GM18867 (cell line): ENCODE results near the gene MAN1C1.
A peak's percentile ranks its signal among the peaks of the same experiment; 100 is the strongest.

Source experiments
- ATAC-seq: cut with Tn5 transposase; IDR thresholded peaks from one replicate; pipeline ENCODE4 v1.9.1; 2021; ENCODE audit warnings: mild to moderate bottlenecking, moderate library complexity; ENCODE audit not compliant: unreplicated experiment

Gene MAN1C1

GRCh38 chr1:25809283-25809926, 192.8 kb downstream of the MAN1C1 start:
- no peak for ATAC-seq

DNA sequence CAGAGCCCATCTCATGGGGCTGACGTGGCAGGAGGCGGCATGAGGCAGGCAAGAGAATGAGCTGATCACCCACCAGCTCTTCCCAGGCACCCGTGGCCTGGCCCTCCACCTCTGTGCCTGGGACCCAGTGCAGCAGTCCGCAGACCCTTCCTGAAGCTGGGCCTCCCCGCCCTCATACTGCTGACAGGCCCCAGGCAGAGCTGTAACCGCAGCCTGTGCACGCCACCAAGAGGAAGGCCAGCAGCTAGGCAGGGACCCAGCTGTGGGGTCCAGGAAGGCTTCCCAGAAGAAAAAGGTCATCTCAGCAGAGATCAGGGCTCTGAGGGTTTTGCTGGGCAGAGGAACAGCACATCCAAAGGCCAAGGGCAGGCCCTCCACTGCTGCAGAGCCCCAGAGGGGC, 193.3 kb downstream of the MAN1C1 start:
- no peak for ATAC-seq

GRCh38 chr1:25810341-25811299, 194.0 kb downstream of the MAN1C1 start:
- no peak for ATAC-seq

- ATAC-seq = no peak
Measured at GRCh38 chr1:25811384-25812082, 194.9 kb downstream of the MAN1C1 start.

DNA sequence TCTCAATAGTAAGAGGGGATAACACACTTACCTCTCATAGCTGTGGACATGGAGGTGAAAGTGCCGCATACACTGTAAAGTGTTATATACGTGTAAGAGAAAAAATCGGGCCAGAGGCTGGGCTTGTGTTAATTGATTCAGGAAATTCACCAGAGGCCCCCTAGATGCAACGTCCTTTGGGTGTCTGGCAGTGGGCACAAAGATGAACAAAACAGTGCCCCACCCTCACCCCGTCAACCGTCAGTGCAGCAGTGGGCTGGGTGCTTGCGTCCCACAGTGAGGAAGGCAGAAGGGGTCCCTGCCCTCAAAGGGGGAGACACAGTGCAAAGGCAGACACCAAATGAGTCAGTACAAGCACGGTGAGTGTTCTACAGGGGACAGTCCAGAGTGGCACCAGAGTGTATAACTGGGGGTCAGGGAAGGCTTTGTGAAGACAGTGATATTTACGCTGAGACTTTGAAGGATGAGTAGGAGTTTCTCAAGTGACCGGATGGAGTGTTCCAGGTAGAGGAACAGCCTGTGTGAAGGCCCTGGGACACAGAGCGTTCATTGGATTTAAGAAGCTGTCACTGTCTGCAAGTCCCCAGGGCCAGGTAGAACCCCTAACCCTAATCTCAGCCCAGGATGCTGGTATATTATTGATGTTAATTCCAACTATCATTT, 196.6 kb downstream of the MAN1C1 start:
- no peak for ATAC-seq

GRCh38 chr1:25813734-25814471, 197.3 kb downstream of the MAN1C1 start:
- no peak for ATAC-seq

DNA sequence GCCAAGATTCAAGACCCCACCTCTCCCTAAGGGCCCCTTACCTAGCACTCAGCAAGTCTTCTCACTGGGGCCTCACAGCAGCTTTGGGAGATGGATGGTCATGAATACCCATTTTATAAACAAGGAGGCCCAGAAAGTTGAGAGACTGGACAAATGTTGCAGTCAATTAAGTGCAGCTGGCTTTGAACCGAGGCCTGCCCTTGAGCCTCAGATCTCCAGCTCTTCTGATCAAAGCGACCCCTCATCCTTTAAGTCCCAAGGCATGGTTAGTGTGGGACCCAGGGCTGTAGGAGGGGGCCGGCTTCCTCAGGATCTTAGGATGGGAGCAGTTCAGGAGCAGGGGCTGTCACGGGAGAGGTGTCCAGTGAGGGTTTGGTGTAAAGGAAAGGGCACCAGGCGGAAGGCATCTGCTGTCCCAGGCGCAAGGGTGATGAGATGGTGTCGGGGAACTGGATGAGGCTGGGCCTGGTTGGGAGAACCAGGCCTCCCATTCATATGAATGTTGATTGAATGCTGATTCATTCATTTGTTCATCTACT, 198.0 kb downstream of the MAN1C1 start:
- ATAC-seq = no peak

- no peak for ATAC-seq
Measured at GRCh38 chr1:25815208-25816111, 198.9 kb downstream of the MAN1C1 start.

DNA sequence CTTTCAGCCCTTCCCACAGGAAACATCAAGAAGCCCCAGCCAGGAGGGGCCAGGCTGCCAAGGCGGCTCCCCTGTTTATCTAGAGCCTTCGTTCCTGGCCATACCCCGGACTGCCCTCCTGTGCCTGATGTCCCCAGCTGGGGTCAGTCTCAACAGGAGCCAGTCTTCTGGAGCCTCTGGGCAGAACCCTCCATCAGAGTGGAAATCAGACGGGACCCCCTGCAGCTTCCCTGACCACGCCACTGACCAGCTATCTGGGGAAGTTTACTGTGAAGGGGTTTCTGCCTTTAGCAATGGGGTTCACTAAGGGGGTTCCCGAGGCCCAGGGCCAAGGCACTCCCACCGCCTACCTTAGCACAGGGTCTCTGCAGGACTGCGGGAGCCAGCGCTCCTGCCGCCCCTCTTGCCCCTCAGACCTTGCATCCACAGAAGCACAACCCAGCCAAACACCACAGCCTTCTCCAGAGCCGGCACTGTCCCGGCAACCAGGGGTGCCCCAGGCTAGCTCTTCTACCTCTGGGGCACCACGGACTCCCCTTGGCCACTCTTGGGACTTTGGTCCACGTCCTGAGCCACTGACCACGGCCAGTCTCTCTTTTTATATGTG, 199.6 kb downstream of the MAN1C1 start:
- ATAC-seq = no peak

GRCh38 chr1:25817840-25818501, 201.4 kb downstream of the MAN1C1 start:
- ATAC-seq = no peak

- no peak for ATAC-seq
Measured at GRCh38 chr1:25818569-25818968, 202.0 kb downstream of the MAN1C1 start.

DNA sequence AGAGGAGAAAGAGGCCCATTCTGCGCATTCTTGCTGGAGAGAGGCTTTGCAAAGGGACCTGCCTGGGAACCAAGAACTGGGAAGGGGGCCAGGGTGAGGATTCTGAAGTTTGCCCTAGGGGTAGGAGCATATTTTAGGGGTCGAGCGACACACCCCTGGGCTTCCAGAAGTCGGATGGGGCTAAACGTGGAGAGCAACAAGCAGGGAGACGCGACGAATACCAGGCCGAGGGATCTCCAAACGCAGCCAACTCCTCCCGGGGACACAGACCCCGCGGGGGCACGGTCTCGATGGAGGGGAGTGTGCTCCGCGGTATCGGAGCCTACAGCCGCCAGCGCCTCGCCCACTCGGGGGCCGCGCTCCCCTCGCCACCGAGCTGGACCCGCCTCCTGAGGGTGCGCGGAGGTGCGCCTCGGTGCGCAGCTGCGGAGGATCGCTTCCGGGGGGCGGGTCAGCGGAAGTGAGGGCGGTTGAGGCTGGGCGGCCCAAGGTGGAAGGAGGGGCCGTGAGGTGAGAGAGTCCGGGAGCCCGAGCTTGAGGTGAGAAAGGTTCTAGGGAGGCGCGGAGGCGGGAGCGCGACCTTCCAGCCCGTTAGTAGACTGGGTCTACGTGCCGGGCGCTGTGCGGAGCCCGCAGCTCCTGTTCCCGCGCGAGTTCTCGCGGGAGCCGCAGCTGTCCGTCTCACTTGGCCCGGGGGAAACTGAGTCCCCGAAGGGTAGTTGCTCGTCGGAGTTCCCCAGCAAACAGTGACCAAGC, 203.1 kb downstream of the MAN1C1 start, which contains the start of gene MTFR1L:
TSS of gene MTFR1L (plus strand) at position 464 of the 756 bp plus-strand sequence. CDS start 3,151 bp downstream, outside the sequence.
- peak; percentile 79 for ATAC-seq

DNA sequence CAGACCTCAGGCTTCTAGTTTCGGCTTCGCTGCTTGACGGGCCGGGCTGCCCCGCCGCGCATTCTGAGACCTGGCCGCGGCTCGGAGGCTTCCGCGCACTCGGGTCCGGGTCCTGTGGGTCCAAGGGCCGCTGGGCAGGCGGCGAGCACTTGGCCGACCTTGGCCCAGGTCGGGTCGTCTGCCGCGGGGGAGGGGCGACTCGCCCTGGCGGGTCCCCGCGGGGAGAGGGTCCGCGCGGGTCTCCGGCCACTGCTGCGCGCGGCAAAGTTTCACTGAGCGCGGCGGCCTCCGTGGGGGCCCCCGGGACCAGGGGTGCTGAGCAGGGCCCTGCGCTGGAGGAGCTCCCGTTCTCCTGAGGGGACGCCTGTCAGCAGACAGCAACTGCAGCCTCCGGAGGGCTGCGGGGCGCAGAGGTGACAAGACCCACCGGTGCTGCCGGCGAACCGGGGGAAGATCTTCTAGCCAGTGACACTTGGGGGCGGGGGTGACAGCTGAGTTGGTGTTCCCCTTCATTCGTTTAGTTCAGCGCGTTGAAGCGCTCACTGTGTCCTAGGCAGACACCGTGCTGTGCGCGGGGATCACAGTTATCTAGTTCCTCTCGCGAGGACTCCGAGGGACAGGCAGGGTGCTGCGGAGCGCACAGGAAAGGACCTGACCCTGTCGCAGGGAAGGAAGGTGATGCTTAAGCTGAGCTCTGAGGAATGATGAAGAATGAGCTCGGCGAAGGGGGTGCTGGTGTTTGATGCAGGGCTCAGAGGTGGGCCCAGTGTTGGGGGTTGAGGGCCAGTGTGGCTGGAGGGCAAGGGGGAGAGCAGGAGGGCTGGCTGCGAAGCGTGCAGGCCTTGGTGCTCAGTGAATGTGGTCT, 203.9 kb downstream of the MAN1C1 start:
- ATAC-seq = peak; percentile 43

DNA sequence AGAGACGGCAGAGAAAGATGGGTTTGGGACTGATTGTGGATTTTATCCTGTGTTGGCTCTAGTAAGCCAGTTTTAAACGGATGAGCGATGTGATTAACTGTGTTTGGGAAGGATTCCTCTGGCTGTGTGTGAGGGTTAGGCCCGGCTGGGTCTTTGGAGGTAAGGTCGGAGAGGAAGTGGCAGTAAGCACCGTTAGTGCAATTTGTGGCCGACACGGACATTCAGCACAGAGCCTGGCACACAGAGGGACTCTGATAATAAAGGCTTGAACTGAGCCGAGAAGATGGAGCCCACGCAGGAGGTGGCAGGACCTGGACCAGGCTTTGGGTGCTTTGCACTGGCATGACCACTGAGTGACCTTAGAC, 204.5 kb downstream of the MAN1C1 start:
- no peak for ATAC-seq

DNA sequence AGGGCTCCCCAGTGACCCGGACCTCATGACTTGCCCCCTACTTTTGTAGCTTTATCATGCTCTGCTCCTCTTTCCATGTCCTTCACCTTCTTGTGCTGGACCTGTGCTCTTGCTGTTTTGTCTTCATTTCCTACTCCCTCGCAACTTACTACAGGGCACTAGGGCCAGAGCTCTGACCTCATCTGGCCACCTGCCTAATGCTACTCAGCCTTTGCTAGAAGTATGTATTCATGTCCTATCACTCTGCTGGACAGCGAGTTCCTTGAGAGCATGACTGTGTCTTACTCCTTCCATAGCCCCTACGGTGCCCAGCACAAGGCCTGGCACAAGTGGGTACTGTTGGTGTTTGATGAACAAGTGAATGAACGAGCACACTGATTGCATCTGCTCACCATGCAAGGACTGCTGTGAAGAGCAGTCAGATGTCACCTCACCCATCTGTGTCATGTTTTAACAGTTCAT, 205.1 kb downstream of the MAN1C1 start:
- no peak for ATAC-seq

DNA sequence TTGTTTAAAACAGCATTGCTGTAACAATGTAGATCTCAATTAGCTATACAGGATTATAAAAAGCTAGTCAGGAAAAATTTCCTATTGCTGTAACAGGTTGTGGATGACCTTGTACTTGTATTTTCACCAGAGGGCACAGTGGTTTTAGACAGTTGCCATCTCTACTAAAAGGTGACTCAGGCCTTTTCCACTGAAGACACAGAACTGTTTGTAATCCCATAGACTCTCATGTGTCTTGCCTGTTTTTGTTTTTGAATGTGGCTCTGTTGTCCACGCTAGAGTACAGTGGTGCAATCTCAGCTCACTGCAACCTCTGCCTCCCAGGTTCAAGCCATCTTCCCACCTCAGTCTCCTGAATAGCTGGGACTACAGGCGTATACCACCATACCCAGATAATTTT, 209.0 kb downstream of the MAN1C1 start:
- no peak for ATAC-seq
